DMS153 treated with DMSO at 0.1 percent for 48 hours (cell line): ENCODE results near the gene RBFOX2.

Experiments used
- DNase-seq: peaks from one replicate; lab custom pipeline; 2025; ENCODE audit not compliant: unreplicated experiment; lab: John Stamatoyannopoulos, UW

The RBFOX2 gene

DNA sequence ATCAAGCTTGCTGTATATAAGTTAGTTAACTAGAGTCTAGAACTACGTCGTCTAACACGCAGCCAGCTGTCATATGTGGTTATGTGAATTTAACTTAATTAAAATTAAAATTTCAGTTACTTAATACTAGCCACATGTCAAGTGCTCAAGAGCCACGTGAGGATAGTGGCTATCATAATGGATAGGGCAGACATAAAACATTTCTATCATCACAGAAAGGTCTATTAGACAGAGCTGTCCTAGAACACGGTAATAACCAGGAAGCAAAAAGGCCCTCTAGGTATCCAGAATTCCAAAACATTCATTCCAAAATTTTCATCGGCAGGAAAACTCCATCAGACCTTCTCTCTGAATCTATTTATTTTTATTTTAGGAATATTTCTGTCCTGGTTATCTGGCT lies 123.9 kb downstream of the RBFOX2 start:
- no peak for DNase-seq

GRCh38 chr22:35904336-35904692 lies 124.3 kb downstream of the RBFOX2 start:
- DNase-seq = no peak

DNA sequence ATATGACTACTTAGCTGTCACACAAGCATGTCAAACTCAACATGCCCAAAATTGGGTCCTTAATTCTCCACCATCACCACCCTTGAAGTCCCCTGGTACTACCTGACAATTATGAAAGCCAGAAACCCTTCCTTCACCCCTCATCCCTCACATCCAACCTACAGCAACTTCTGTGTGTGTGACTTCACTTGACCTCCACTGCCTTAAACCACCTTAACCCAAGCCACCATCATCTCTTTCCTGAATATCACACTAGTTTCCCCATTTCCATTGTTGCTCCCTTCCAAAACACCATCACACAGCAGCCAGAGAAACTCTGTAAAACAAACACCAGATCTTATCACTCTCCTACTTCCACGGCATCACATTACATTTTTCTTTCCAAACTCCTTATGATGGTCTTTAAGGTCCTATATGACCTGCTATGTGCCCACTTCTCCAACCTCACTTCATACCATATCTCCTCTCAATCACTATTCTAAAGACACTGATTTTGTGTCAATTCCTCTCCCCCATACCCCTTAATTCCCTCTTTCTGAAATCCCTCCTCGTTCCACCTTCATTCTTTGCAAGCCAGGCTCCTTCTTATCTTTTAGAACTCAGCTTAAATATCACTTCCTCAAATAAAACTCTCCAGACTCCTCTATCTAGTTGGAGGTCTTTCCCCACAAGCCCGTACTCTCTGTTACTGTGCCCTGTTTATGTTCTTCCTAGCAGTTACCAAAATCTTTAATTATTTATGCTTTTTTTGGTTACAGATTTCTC lies 124.9 kb downstream of the RBFOX2 start:
- no peak for DNase-seq

GRCh38 chr22:35900483-35901168 lies 128.0 kb downstream of the RBFOX2 start:
- no peak for DNase-seq

- no peak for DNase-seq
These were observed 128.9 kb downstream of the RBFOX2 start for GRCh38 chr22:35899736-35900135.

DNA sequence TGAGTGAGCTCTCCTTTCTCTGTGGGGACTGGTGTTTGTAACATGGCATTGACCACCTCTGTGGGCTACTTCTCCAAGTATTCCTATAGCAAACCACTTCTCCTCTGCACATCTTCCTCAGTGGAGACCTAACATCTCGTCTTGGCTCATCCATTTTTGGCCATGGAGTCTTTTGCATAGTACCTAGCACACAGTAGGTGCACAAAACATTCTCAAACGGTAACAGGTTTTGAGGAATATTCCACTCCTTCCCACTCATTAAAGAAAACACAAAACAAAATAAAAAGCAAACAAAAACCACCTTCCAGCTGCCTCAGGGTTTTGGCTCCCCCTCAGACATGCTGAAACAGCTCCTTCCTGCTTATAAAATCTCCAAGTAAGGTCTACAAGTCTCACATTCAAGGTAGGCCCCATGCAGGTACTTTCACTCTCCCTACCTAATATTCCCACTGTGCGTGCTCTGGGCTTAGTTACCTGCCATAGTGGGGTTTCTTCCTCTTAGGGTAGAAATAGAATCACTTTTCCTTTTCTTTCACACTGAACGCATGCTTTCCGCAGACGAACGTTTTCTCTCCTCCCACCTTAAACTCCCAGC lies 132.4 kb downstream of the RBFOX2 start:
- no peak for DNase-seq

- DNase-seq = no peak
These were observed 133.5 kb downstream of the RBFOX2 start for GRCh38 chr22:35894937-35895708.

DNA sequence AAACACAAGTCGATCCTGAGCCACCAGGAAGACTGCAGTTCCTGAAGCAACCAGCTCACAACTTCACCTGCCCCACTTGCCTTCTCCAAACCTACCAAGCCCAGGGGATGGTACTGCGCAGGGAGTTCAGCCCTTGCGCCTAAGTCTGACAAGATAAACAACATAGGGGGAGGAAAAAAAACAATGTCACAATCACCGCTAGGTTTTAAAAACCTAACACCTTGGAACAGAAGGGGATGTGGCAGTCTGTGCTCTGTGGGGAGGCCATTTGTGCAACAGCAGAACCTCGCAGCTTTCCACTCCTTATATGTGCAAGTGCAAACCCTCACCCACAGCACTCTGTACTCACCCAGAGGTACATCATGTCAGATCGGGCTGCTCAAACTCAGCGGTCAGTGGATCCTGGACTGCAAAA lies 134.2 kb downstream of the RBFOX2 start:
- DNase-seq = no peak

DNA sequence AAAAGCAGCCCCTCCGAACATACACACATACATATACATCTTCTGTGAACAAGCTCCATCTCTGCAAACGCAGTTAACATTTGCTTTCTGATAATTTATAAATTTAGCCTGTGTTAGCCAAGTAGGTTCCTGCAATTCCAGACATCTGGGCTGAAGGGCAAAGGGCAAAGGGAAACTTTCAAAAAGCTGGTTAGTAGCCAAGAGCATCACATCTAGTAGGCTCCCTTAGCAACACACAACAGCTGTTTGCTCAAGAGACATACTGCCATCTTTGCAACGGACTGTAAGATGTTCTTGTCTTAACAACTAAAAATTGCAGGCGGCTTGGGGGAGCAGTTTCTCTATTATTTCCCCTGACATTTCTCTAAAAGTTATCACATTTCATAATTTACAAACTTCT lies 134.9 kb downstream of the RBFOX2 start:
- no peak for DNase-seq

DNA sequence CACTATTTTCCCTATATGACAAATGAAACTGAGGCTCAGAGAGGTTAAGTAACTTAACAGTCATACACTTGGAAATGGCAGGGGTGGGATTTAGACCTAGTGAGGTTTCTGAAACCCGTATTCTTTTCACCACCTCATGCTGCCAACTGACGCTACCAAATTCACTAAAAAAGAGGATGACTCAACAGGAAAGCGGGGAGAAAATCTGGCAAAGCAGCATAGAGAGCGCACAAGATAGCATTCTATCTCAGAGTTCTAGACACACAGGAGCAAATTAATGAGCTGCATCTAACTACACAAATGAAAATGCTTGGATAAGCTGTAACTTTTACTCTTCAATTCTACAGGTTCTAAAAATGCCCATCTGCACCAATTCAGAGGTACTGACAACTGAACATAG lies 136.4 kb downstream of the RBFOX2 start:
- DNase-seq = no peak

DNA sequence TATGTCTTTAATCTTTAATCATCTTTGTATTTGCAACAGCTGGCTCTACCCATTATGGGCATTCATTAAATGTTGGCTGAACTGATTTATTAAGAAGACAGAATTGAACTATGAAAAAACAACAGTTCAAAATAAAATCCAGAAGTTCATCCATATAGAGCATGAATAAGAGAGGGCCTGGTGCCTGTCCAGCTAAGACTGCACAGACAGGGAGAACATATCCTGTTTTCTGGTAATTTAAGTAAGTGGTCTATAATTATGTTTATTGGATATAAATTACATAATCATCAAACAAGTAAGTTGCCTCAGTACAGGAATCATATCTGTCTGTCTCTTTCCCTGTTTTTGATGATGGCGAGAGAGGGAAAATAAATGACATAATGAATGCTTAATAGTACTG lies 137.2 kb downstream of the RBFOX2 start:
- DNase-seq = no peak

- DNase-seq = no peak
These were observed 139.6 kb downstream of the RBFOX2 start for GRCh38 chr22:35889071-35889470.

- no peak for DNase-seq
These were observed 140.3 kb downstream of the RBFOX2 start for GRCh38 chr22:35888181-35888870.

- DNase-seq = no peak
These were observed 141.2 kb downstream of the RBFOX2 start for GRCh38 chr22:35887296-35887875.

GRCh38 chr22:35886309-35886708 lies 142.3 kb downstream of the RBFOX2 start:
- no peak for DNase-seq

- no peak for DNase-seq
These were observed 144.1 kb downstream of the RBFOX2 start for GRCh38 chr22:35884529-35884928.

DNA sequence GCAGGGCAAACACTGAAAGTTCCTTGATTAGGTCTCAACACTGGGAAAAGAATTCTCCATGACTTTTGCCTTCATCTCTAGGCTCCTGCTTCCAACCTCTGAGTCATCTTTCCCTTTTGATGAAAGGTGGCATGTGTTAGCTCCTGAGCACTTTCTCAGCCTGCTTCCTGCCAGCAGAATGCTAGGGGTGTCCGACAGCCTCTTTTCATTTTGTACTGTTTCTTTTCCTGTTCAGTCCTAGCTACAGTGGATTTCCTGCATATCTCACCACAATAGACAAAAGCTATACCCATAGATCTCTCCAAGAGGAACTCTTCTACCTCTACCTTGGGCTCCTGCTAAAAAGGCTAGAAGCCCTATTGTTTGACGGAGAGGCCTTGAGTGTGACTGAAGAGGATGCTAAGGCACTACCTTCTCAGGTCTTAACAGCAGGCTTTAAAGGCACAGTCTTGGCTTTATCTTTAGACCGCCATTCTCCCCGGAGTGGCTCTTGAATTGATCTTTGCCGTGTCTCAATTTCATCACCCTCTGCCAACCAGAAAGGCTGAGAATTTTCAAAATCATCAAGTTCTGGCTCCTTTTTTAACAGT lies 145.5 kb downstream of the RBFOX2 start:
- DNase-seq = no peak

DNA sequence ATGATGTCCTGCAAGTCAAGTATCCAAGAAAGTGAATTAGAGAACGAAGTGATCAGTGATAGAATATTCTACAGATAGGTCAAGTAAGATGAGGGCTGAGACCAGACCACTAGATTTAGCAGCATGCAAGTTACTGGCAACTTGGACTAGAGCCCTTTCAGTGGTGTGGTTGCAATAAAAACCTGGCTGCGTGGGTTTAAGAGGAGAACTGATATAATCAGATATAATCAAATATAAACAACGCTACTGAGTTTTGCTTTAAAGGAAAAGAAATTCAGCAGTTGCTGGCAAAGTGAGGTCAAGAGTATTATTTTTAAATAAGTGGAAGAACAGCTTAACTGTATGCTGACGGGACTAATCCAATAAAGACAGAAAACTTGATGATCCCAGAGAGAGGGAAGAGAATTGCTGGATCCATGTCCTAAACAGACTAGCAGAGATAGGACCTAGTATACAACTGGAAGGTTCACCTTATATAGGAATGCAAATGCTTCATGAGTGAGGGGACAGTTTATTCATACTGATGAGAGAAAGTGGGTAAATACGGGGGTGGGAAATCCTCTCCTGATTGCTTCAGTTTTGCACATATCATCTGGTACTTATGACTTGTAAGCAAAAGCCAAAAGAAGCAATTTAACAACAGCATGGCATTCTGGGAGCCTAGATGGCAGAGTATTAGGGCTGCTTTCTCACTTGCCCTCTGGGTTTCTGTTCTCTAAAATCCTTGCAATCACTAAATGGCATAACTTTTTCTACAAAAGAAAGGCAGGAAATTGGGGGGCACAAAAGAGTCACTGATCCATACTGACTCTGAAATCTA lies 146.2 kb downstream of the RBFOX2 start:
- no peak for DNase-seq

- DNase-seq = no peak
These were observed 149.3 kb downstream of the RBFOX2 start for GRCh38 chr22:35879351-35879750.
